Measurements from ENCODE around the gene NDUFAB1.

GRCh38 chr16:23566724-23567123 is 29.4 kb downstream of the NDUFAB1 start:
- no peak for TF ChIP-seq POLR2A (IDR thresholded peaks at IDR 0.05; ENCODE audit: low read depth, low read length)
- no peak for TF ChIP-seq POLR2AphosphoS5 (IDR thresholded peaks at IDR 0.05; ENCODE audit: low read depth, low read length)
- TF ChIP-seq TAF1 (IDR thresholded peaks at IDR 0.05; ENCODE audit: low read depth, low read length): no peak
- no peak for TF ChIP-seq PAX5 (IDR thresholded peaks at IDR 0.05; ENCODE audit: insufficient read depth, low read length, severe bottlenecking)
- no peak for TF ChIP-seq POU2F2 (IDR thresholded peaks at IDR 0.05; ENCODE audit: low read depth, low read length)
